VCaP (cell line): Measurements from ENCODE around the gene PRND.
A peak's percentile ranks its signal among the peaks of the same experiment; 100 is the strongest.
"Not testable (repeated sequence)": the region's sequence is repeated elsewhere in the genome, so short reads cannot be mapped to it uniquely, and the experiment has no call there.

ENCODE experiments used
- H3K27ac ChIP-seq: fragments of 450-650 bp; 2 replicates; pipeline ENCODE4 v1.5.1; 2017
- CTCF ChIP-seq: fragments of 450-650 bp; conservative IDR thresholded peaks from 2 replicates; pipeline ENCODE4 v1.5.1; 2017; ENCODE audit warnings: mild to moderate bottlenecking, moderate library complexity

The PRND gene

GRCh38 chr20:4717816-4718570, 3.7 kb upstream of the PRND start:
- no peak for TF ChIP-seq CTCF
- no peak overlapping the region for H3K27ac ChIP-seq

- TF ChIP-seq CTCF: no peak
- H3K27ac ChIP-seq: no peak overlapping the region
Measured at GRCh38 chr20:4719190-4719589, 2.5 kb upstream of the PRND start.

- TF ChIP-seq CTCF: peak; percentile 87
- no peak overlapping the region for H3K27ac ChIP-seq
Measured at GRCh38 chr20:4720041-4720976, 1.4 kb upstream of the PRND start.

DNA sequence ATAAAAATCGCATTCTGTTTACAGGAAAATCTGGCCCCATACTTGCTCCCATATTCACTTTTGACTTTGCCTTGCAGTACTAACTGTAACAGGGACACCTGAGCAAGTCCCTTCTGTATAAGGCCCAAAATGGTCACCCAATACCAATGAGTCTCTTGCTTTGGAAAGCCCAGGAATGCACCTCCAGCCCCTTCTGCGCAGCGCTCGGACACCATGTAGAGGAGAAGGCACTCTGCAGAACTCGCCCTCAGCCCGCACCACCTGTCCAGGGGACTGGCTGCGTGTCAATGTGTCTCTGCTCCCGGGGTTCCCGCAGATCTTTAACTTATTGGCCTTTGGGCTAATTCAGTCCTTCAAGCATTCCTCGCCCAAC, 746 bp upstream of the PRND start:
- peak; percentile 55 for TF ChIP-seq CTCF
- H3K27ac ChIP-seq: no peak overlapping the region

DNA sequence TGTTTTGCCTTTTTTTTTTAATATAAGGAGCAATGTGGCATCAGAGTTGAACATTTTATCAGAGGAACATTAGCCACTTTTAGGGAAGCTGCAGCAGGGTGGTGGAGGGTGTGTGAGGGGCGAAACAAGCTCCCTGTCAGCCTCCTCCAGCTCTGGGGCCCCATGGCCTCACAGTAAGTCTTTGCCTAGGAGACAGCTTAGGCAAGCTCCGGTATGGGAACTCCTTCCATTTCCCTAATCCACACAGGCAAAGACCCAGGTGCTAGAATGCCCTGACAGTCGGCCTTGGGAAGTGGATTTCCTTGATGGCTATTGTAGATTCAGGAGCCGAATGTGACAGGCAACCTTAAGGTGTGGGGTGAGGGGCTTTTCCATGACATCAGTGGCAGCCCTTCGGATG, 862 bp downstream of the PRND start:
- no peak overlapping the region for H3K27ac ChIP-seq
- TF ChIP-seq CTCF: no peak

GRCh38 chr20:4722993-4723392, 1.3 kb downstream of the PRND start:
- no peak overlapping the region for H3K27ac ChIP-seq
- no peak for TF ChIP-seq CTCF

DNA sequence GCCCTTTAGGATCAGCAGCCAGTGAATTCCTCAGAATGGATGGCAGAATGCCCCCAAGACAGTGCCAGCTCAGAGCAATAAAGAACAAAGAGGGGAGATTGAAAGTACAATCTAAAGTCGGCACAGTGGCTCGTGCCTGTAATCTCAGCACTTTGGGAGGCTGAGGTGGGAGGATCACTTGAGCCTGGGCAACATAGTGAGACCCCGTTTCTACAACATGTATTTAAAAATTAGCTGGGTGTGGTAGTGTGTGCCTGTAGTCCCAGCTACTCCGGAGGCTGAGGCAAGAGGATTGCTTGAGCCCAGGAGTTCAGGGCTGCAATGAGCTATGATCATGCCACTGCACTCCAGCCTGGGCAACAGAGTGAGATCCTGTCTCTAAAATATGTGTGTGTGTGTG, 1.8 kb downstream of the PRND start:
- not testable (repeated sequence) for H3K27ac ChIP-seq
